HG03108 (cell line): ENCODE measurements around the gene BAZ1B.
"Not testable (repeated sequence)": the region's sequence is repeated elsewhere in the genome, so short reads cannot be mapped to it uniquely, and the experiment has no call there.

Experiments used
- ATAC-seq: cut with Tn5 transposase; IDR thresholded peaks from one replicate; pipeline ENCODE4 v1.9.1; 2021; ENCODE audit warnings: moderate library complexity; ENCODE audit not compliant: unreplicated experiment

Gene BAZ1B

GRCh38 chr7:73544678-73545077, 22.6 kb upstream of the BAZ1B start:
- no peak for ATAC-seq

- no peak for ATAC-seq
Observed at GRCh38 chr7:73541722-73542121, 19.6 kb upstream of the BAZ1B start.

- ATAC-seq: no peak
Observed at GRCh38 chr7:73539709-73540108, 17.6 kb upstream of the BAZ1B start.

- ATAC-seq: not testable (repeated sequence)
Observed at GRCh38 chr7:73538510-73538909, 16.4 kb upstream of the BAZ1B start.

- no peak for ATAC-seq
Observed at GRCh38 chr7:73537051-73537450, 15.0 kb upstream of the BAZ1B start.

- ATAC-seq: no peak
Observed at GRCh38 chr7:73536479-73536878, 14.4 kb upstream of the BAZ1B start.

- ATAC-seq: not testable (repeated sequence)
Observed at GRCh38 chr7:73535918-73536317, 13.8 kb upstream of the BAZ1B start.

GRCh38 chr7:73533742-73534141, 11.6 kb upstream of the BAZ1B start:
- no peak for ATAC-seq

GRCh38 chr7:73532224-73532623, 10.1 kb upstream of the BAZ1B start:
- no peak for ATAC-seq

- no peak for ATAC-seq
Observed at GRCh38 chr7:73530800-73531199, 8.7 kb upstream of the BAZ1B start.

GRCh38 chr7:73526896-73527821, 5.1 kb upstream of the BAZ1B start:
- ATAC-seq: no peak

- ATAC-seq: not testable (repeated sequence)
Observed at GRCh38 chr7:73526158-73526494, 4.0 kb upstream of the BAZ1B start.

- ATAC-seq: peak; percentile 32
Observed at GRCh38 chr7:73521636-73522104, 423 bp downstream of the BAZ1B start.

- ATAC-seq: no peak
Observed at GRCh38 chr7:73520673-73521635, 1.1 kb downstream of the BAZ1B start.

- no peak for ATAC-seq
Observed at GRCh38 chr7:73519867-73520672, 2.0 kb downstream of the BAZ1B start.

- no peak for ATAC-seq
Observed at GRCh38 chr7:73518470-73518869, 3.6 kb downstream of the BAZ1B start.

- no peak for ATAC-seq
Observed at GRCh38 chr7:73517241-73517995, 4.7 kb downstream of the BAZ1B start.

GRCh38 chr7:73515178-73515577, 6.9 kb downstream of the BAZ1B start:
- ATAC-seq: no peak

GRCh38 chr7:73512018-73512780, 9.9 kb downstream of the BAZ1B start:
- ATAC-seq: no peak
